ENCODE data around the gene KAZN.

KAZN gene

DNA sequence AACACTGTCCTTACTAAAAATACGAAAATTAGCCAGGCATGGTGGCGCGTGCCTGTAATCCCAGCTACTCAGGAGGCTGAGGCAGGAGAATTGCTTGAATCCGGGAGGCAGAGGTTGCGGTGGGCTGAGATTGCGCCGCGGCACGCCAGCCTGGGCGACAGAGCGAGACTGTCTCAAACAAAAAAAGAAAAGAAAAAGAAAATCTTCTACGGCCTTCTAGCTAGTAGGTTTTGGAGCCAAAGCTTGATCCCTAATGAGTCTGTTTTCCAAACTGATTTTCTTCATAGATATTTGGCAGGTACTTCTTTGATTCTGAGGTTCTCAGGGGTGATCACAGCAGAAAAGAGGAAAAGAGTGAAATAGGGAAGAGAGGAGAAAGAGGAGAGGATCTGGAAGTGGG lies 372.7 kb downstream of the KAZN start:
- H3K27ac ChIP-seq (ENCODE audit: low read length), result no peak overlapping the region

DNA sequence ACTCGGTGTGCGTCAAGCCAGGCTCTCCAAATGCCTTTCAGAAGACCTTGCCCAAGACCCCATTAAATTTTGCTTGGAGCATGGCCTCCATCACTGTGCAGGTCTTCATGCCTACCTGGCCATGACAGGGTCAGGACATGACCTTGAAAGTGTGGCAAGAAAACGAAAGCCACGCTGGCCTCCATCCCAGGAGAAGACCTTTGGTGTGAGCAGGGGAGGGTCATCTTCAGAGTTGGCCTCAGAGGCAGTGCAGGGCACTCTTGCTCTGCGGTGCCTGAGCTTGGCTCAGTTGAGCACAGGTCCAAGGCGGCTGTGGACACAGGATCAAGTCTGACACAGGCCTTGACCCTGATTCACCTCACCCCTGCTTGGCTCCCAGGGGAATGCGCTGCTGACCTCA lies 373.6 kb downstream of the KAZN start:
- Histone ChIP-seq H3K4me1 (ENCODE audit: insufficient read depth, low read length) (0 out of 2 replicates have a peak, but pooled peaks cover 3% of the 10 kb centered on the region), H3K9me3 (ENCODE audit: insufficient read depth, low read depth, low read length) (peaks cover 6% of the 10 kb centered on the region), H3K36me3 (ENCODE audit: insufficient read depth, low read depth, low read length) (no peaks in the 10 kb centered on the region), H3K27me3 (ENCODE audit: insufficient read depth, low read length) (no peaks in the 10 kb centered on the region), H3K27ac (ENCODE audit: low read length) (no peak overlapping the region), H3K9ac (ENCODE audit: low read depth, low read length) (no peak overlapping the region), H3K4me3 (ENCODE audit: low read length) (no peak overlapping the region)

More for the DNA sequence above, 372.7 kb downstream of the KAZN start:
- Histone ChIP-seq H3K4me1 (ENCODE audit: insufficient read depth, low read length) (0 out of 2 replicates have a peak, but pooled peaks cover 3% of the 10 kb centered on the region), H3K9me3 (ENCODE audit: insufficient read depth, low read depth, low read length) (peaks cover 6% of the 10 kb centered on the region), H3K9ac (ENCODE audit: low read depth, low read length) (no peak overlapping the region), H3K4me3 (ENCODE audit: low read length) (no peak overlapping the region), H3K27me3 (ENCODE audit: insufficient read depth, low read length) (no peaks in the 10 kb centered on the region), H3K36me3 (ENCODE audit: insufficient read depth, low read depth, low read length) (no peaks in the 10 kb centered on the region)

DNA sequence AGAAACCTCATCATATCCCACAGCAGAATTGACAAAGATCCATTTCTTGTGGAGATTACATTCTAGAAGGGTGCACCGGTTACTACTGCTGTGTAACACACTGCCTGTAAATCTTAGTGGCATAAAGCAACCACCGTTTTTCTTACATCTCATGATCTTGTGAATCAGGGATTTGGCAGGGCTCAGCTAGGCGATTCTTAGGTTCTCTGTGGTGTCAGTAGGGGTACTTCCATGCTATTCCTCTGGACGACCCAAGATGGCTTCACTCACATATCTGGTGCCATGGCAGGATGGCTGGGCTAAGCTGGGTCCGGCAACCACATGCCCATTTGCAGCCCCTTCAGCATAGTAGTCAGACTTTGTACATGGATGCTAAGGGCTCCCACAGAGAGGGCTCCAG lies 375.3 kb downstream of the KAZN start:
- Histone ChIP-seq H3K9me3 (ENCODE audit: insufficient read depth, low read depth, low read length) (peaks cover 6% of the 10 kb centered on the region; the same call in 1 of the 2 replicates), H3K27me3 (ENCODE audit: insufficient read depth, low read length) (no peaks in the 10 kb centered on the region), H3K27ac (ENCODE audit: low read length) (no peak overlapping the region), H3K9ac (ENCODE audit: low read depth, low read length) (no peak overlapping the region), H3K36me3 (ENCODE audit: insufficient read depth, low read depth, low read length) (no peaks in the 10 kb centered on the region), H3K4me1 (ENCODE audit: insufficient read depth, low read length) (0 out of 2 replicates have a peak, but pooled peaks cover 2% of the 10 kb centered on the region), H3K4me3 (ENCODE audit: low read length) (no peak overlapping the region)

DNA sequence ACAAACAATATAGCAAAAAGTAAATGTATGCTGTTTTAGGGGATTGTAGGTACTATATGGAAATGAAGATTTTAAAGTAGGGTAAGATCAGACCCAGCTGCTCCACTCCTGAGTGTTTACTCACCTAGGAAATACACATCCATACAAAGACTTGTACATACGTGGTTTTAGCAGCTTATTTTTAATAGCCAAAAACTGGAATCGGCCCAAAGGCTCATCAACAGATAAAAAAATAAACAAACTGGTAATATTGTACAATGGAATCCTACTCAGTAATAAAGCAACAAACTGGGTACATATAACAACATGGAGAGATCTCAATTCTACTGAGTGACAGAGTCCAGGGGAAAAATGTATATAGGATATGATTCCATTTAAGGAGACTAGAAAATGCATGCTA lies 375.9 kb downstream of the KAZN start:
- peaks cover 6% of the 10 kb centered on the region; the same call in 1 of the 2 replicates for H3K9me3 ChIP-seq (ENCODE audit: insufficient read depth, low read depth, low read length)
- H3K27ac ChIP-seq (ENCODE audit: low read length), result no peak overlapping the region
- H3K4me3 ChIP-seq (ENCODE audit: low read length), result no peak overlapping the region
- no peaks in the 10 kb centered on the region for H3K27me3 ChIP-seq (ENCODE audit: insufficient read depth, low read length)
- no peaks in the 10 kb centered on the region for H3K36me3 ChIP-seq (ENCODE audit: insufficient read depth, low read depth, low read length)
- no peak overlapping the region for H3K9ac ChIP-seq (ENCODE audit: low read depth, low read length)
- no peaks in the 10 kb centered on the region for H3K4me1 ChIP-seq (ENCODE audit: insufficient read depth, low read length)

DNA sequence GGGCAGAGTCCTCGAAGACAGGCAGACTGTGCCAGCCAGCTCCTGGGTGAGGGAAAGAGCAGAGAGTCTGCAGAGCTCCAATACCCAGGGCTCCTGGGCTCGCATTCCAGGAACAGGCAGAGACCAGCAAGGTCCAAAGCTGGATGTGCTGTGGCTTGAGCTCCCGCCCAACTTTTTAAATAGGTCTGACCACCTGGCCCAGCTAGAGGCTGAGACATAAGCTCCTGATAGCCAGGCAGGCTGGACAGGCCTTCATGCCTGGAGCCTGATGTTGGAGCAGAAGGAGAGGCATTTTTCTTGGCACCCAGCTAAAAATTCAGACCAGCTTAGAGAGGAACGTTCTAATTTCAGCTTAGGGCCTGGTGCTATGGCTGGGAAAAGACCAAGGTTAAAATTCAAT lies 376.6 kb downstream of the KAZN start:
- Histone ChIP-seq H3K36me3 (ENCODE audit: insufficient read depth, low read depth, low read length) (no peaks in the 10 kb centered on the region), H3K4me1 (ENCODE audit: insufficient read depth, low read length) (no peaks in the 10 kb centered on the region), H3K9ac (ENCODE audit: low read depth, low read length) (no peak overlapping the region)

DNA sequence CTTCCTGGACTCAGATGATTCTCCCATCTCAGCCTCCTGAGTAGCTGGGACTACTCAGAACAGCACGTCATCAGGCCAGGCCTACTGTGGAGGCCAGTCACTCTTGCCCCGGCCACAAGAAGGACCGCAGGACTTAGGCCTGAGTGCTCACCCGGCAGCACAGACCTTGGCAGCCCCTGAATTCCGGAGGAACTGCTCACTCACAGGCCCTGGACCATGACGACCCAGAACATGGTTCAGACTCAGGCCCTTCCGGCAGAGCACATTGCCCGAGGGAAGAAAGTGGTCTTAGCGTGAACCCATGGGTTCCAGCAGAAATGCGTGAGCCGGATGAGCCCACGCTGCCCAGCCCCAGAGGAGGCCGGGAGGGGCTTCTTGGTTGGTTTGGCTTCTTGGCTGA lies 377.8 kb downstream of the KAZN start:
- Histone ChIP-seq H3K9me3 (ENCODE audit: insufficient read depth, low read depth, low read length) (peaks cover 6% of the 10 kb centered on the region; the same call in 1 of the 2 replicates), H3K27me3 (ENCODE audit: insufficient read depth, low read length) (no peaks in the 10 kb centered on the region), H3K9ac (ENCODE audit: low read depth, low read length) (no peak overlapping the region), H3K36me3 (ENCODE audit: insufficient read depth, low read depth, low read length) (no peaks in the 10 kb centered on the region), H3K4me3 (ENCODE audit: low read length) (no peak overlapping the region), H3K4me1 (ENCODE audit: insufficient read depth, low read length) (no peaks in the 10 kb centered on the region), H3K27ac (ENCODE audit: low read length) (no peak overlapping the region)

More for the DNA sequence above, 376.6 kb downstream of the KAZN start:
- peaks cover 6% of the 10 kb centered on the region; the same call in 1 of the 2 replicates for H3K9me3 ChIP-seq (ENCODE audit: insufficient read depth, low read depth, low read length)
- H3K27ac ChIP-seq (ENCODE audit: low read length), result no peak overlapping the region
- no peak overlapping the region for H3K4me3 ChIP-seq (ENCODE audit: low read length)
- H3K27me3 ChIP-seq (ENCODE audit: insufficient read depth, low read length), result no peaks in the 10 kb centered on the region

DNA sequence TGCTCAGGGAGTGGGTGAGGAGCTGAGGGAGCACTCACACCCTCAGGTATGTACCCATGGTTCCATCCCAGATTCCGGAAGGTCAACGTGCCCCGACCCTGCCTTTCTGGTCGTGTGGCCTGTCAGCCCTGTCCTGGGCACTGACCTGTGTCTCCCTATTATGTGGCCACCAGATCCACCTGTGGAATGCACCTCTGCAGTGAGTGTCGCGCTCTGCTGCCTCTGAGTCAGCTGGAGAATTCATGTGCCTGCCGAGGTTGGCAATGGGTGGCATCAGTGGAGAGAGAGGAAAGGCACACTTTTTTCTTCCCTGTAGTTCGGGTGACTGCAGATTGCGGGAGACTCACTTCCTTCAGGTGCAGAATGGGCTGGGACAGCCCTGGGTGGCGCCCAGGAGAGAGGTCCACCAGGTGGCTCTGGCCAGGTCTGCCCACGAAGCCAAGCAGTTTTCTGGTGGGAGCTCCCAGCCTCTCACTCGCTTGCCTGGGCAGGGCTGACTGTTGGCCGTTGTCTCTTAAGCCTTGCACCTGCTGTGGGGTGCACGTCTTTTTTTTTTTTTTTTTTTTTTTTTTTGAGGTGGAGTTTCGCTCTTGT lies 378.9 kb downstream of the KAZN start:
- Histone ChIP-seq H3K9me3 (ENCODE audit: insufficient read depth, low read depth, low read length) (peaks cover 6% of the 10 kb centered on the region; the same call in 1 of the 2 replicates), H3K27ac (ENCODE audit: low read length) (no peak overlapping the region), H3K4me1 (ENCODE audit: insufficient read depth, low read length) (no peaks in the 10 kb centered on the region), H3K4me3 (ENCODE audit: low read length) (no peak overlapping the region), H3K9ac (ENCODE audit: low read depth, low read length) (no peak overlapping the region), H3K27me3 (ENCODE audit: insufficient read depth, low read length) (no peaks in the 10 kb centered on the region), H3K36me3 (ENCODE audit: insufficient read depth, low read depth, low read length) (no peaks in the 10 kb centered on the region)

DNA sequence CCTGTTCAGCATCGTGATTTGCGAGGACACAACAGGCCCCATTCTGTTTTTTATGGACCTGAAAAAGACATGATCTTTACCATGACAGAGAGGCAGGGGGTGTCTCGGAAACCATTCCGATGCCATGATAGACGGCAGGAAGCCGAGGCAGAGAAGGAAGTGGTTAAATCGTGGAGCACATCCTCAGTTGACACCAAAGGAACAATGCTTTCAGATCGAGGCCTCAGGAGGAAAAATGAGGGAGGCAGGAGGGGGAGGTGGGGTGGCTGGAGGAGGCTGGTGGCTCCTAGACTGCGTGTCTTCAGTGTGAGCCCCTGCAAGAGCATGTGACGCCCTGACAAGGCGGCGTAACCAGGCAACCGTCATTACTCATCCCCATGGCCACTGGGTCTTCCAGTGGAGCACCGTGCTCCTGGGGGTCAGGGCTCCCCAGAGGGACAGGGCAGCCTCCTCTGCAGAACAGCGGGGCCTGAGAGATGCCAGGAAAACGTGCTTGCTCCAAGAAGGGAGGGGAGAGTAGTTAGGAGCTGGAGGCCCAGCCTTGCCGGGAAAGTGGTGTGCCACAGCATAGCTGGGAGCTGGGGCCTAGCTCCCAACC lies 382.2 kb downstream of the KAZN start:
- H3K27me3 ChIP-seq (ENCODE audit: insufficient read depth, low read length), result no peaks in the 10 kb centered on the region
- no peaks in the 10 kb centered on the region for H3K36me3 ChIP-seq (ENCODE audit: insufficient read depth, low read depth, low read length)
- no peak overlapping the region for H3K9ac ChIP-seq (ENCODE audit: low read depth, low read length)
- H3K27ac ChIP-seq (ENCODE audit: low read length), result no peak overlapping the region
- H3K9me3 ChIP-seq (ENCODE audit: insufficient read depth, low read depth, low read length), result no peaks in the 10 kb centered on the region
- no peaks in the 10 kb centered on the region for H3K4me1 ChIP-seq (ENCODE audit: insufficient read depth, low read length)
- no peak overlapping the region for H3K4me3 ChIP-seq (ENCODE audit: low read length)

DNA sequence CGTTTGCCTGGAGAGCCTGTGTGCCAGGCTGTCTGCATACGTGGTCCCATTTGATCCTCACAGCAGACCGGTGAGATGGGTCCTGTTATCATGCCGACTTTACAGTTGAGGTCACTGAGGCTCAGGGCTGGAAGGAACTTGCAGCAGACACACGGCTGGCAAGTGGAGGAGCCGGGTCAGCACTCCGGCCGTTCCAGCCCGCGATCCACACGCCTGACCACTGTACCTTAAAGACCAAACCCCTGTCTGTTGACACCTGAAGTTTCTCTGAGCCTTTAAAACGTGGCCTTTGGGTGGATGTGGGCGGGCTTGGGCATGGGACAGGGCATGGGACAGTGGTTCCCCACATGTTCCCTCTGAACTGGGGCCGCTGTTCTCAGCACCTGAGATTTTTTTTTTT lies 383.5 kb downstream of the KAZN start:
- H3K4me1 ChIP-seq (ENCODE audit: insufficient read depth, low read length), result no peaks in the 10 kb centered on the region
- H3K4me3 ChIP-seq (ENCODE audit: low read length), result no peak overlapping the region
- no peaks in the 10 kb centered on the region for H3K9me3 ChIP-seq (ENCODE audit: insufficient read depth, low read depth, low read length)
- no peak overlapping the region for H3K9ac ChIP-seq (ENCODE audit: low read depth, low read length)
- H3K27me3 ChIP-seq (ENCODE audit: insufficient read depth, low read length), result no peaks in the 10 kb centered on the region
- no peak overlapping the region for H3K27ac ChIP-seq (ENCODE audit: low read length)
- no peaks in the 10 kb centered on the region for H3K36me3 ChIP-seq (ENCODE audit: insufficient read depth, low read depth, low read length)

DNA sequence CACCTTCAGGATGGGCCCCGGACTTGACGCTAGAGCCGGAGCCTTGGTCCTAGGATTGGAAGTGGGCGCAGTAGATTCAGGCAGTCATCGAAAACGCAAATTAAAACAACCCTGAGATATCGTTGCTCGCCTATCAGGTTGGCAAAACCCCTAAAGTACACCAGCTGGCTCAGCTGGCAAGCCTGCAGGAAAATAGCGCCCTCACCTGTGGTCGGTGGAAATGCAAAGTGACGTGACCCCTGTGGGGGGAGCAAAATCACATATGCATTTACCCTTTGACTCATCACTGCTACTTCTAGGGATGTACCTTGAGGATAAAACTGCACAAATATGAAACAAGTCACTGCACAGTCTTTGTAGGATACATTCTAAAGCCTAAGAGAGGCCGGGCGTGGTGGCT lies 384.8 kb downstream of the KAZN start:
- Histone ChIP-seq H3K4me1 (ENCODE audit: insufficient read depth, low read length) (no peaks in the 10 kb centered on the region), H3K4me3 (ENCODE audit: low read length) (no peak overlapping the region), H3K9ac (ENCODE audit: low read depth, low read length) (no peak overlapping the region)

DNA sequence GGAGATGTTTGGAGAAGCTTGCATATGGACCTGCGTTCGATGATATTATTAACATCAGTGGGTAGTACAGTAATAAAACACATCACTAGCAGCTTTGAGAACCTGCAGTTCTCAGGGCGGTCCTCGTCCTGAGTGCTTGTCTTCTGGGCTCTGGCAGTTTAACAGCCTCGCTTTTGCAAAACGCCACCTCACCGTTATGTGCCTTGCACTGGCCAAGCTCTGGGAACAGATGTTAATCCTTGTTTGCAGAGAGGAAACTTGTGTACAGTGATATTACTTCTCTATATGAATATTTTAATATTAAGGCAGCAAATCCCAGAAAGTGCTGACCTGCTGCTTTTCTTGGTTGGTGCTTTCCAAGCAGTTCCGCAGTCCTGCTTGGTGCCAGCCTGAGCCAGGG lies 387.7 kb downstream of the KAZN start:
- Histone ChIP-seq H3K9me3 (ENCODE audit: insufficient read depth, low read depth, low read length) (no peaks in the 10 kb centered on the region), H3K27ac (ENCODE audit: low read length) (no peak overlapping the region), H3K4me1 (ENCODE audit: insufficient read depth, low read length) (no peaks in the 10 kb centered on the region), H3K36me3 (ENCODE audit: insufficient read depth, low read depth, low read length) (no peaks in the 10 kb centered on the region), H3K4me3 (ENCODE audit: low read length) (no peak overlapping the region), H3K27me3 (ENCODE audit: insufficient read depth, low read length) (no peaks in the 10 kb centered on the region), H3K9ac (ENCODE audit: low read depth, low read length) (no peak overlapping the region)

More for the DNA sequence above, 384.8 kb downstream of the KAZN start:
- H3K27me3 ChIP-seq (ENCODE audit: insufficient read depth, low read length), result no peaks in the 10 kb centered on the region
- no peaks in the 10 kb centered on the region for H3K9me3 ChIP-seq (ENCODE audit: insufficient read depth, low read depth, low read length)
- no peaks in the 10 kb centered on the region for H3K36me3 ChIP-seq (ENCODE audit: insufficient read depth, low read depth, low read length)
- no peak overlapping the region for H3K27ac ChIP-seq (ENCODE audit: low read length)

DNA sequence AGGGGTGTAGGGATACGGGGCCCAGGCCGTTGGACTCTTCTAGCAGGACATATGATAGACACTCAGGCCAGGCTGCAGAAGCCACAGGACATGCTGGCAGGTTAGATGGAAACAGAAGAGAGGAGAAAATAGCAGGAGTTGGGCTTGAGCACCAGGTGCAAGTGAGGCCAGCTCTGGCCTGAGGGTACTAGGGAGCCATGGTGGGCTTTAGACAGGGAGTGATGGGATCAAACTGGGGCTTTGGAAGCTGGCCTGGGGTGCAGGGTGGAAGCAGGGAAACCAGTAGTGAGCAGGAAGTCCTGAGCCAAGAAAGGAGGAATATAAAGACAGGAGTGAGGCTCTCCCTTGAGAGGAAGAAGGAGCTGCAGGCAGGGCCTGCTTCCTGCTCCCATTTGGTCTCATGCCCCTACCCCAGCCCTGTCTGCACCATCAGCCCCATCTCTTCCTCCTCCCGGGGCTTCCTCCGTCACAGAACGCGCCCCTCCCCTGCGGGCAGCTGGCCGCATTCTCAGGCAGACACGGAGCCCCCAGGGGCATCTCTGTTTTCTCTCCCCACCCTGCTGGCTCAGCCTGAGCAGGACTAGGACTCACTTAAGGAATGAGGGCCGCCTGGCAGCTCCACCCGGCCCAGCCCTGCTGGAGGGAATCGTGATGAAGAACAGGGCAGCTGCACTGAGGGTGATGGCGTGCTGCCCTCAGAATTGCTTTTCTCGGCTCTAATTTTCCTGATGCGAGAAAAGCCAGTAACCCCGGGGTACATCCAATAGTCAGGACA lies 389.5 kb downstream of the KAZN start:
- Histone ChIP-seq H3K9me3 (ENCODE audit: insufficient read depth, low read depth, low read length) (no peaks in the 10 kb centered on the region), H3K36me3 (ENCODE audit: insufficient read depth, low read depth, low read length) (no peaks in the 10 kb centered on the region), H3K9ac (ENCODE audit: low read depth, low read length) (no peak overlapping the region), H3K27me3 (ENCODE audit: insufficient read depth, low read length) (no peaks in the 10 kb centered on the region), H3K27ac (ENCODE audit: low read length) (no peak overlapping the region), H3K4me3 (ENCODE audit: low read length) (no peak overlapping the region), H3K4me1 (ENCODE audit: insufficient read depth, low read length) (no peaks in the 10 kb centered on the region)
